H1 (cell line): ENCODE measurements around the gene TBCB. TPM values are rescaled to one million over a fixed set of nuclear protein-coding genes. Genes with fewer than 3 reads are reported as not detected.
A peak's percentile ranks its signal among the peaks of the same experiment; 100 is the strongest.

Experiments used
- CHD7 ChIP-seq: fragments of 300-600 bp; sonication (generic); IDR thresholded peaks from 2 replicates; pipeline ENCODE4 v1.7.1; 2012; ENCODE audit warnings: low read length, moderate library complexity, mild to moderate bottlenecking, inconsistent platforms; ENCODE audit not compliant: insufficient replicate concordance
- E2F6 ChIP-seq: IDR thresholded peaks from 2 replicates; pipeline ENCODE4 v1.6.1; 2012; ENCODE audit warnings: inconsistent platforms
- GTF2F1 ChIP-seq: IDR thresholded peaks from 2 replicates; pipeline ENCODE4 v1.6.1; 2012; ENCODE audit warnings: low read depth, low read length, improper control_type of control experiment, borderline replicate concordance
- JUND ChIP-seq: IDR thresholded peaks from 2 replicates; pipeline ENCODE4 v1.6.1; 2011; ENCODE audit warnings: mild to moderate bottlenecking, improper control_type of control experiment, low read length
- KDM1A ChIP-seq: fragments of 200-600, 300-600 bp; sonication (generic); IDR thresholded peaks from 2 replicates; pipeline ENCODE4 v1.7.1; 2016; ENCODE audit warnings: mild to moderate bottlenecking, low read length, borderline replicate concordance
- KDM5A ChIP-seq: fragments of 200-600 bp; IDR thresholded peaks from 2 replicates; pipeline ENCODE4 v1.7.1; 2012; ENCODE audit warnings: mild to moderate bottlenecking, low read length, inconsistent platforms, mixed read lengths
- POLR2A ChIP-seq, 2 experiments: IDR thresholded peaks; 1 replicate in 1 of 2; 2 replicates in 1 of 2; pipeline ENCODE4 v1.6.1; 2011; ENCODE audit warnings: low read depth in 2 of 2, low read length in 2 of 2, mild to moderate bottlenecking in 2 of 2; ENCODE audit errors: control extremely low read depth in 1 of 2
- SAP30 ChIP-seq: fragments of 300-600 bp; sonication (generic); IDR thresholded peaks from 2 replicates; pipeline ENCODE4 v1.7.1; 2012; ENCODE audit warnings: low read length, moderate library complexity, mild to moderate bottlenecking, inconsistent platforms; ENCODE audit not compliant: insufficient read depth, insufficient replicate concordance
- TBP ChIP-seq: IDR thresholded peaks from 2 replicates; pipeline ENCODE4 v1.6.1; 2011; ENCODE audit warnings: low read depth, low read length, improper control_type of control experiment
- YY1 ChIP-seq: IDR thresholded peaks from 2 replicates; pipeline ENCODE4 v1.6.1; 2011; ENCODE audit warnings: low read depth, mild to moderate bottlenecking, low read length
- polyA plus RNA-seq, 7 experiments: library from polyadenylated mRNA; depleted of rRNA in 3 of 7; stranded (reverse) in 5 of 7; unstranded in 2 of 7; fragments of >200 nt in 5 of 7; fragments of 200-250 nt in 2 of 7; gene quantifications; 1 replicate in 5 of 7; 2 replicates in 1 of 7; 4 replicates in 1 of 7; pipeline versions ENCODE4 v1.2.1 to v1.2.3, GENCODE V29; 2011 to 2013; ENCODE audit warnings: missing spikeins in 2 of 7, mixed read lengths in 2 of 7
- total RNA-seq: library from RNA; stranded (reverse); fragmentation: NEBNext Ultra II Directional; extraction: Animal tissue kit (Norgen Biotek cat#: 25700); gene quantifications from 2 replicates; pipeline ENCODE4 v1.2.1, GENCODE V29; 2021

Gene TBCB
- total and polyA plus RNA-seq, 2 of the 8 experiments (the other 6 are each of a cell fraction or from before 2014, with no cell fraction given) = 153 to 286 TPM

GRCh38 chr19:36114721-36115452 lies 381 bp upstream of the TBCB start, which contains the start of gene POLR2I (continued):
- no peak for TF ChIP-seq CHD7
- TF ChIP-seq SAP30 = peak; percentile 58
- peak; percentile 69; the same call in 1 of the 2 replicates for TF ChIP-seq YY1
- no peak for TF ChIP-seq KDM1A
- peak; percentile 96 for TF ChIP-seq E2F6
- 0 out of 2 replicates have a peak, but pooled peaks have one; percentile 64 for TF ChIP-seq GTF2F1
- peak in 1 of 2 experiments; percentile 70; a peak in 2 of 3 replicates for TF ChIP-seq POLR2A (IDR thresholded peaks at IDR 0.05; ENCODE audit: control extremely low read depth in 1 of 2, low read depth in 2 of 2, low read length in 2 of 2)
- TF ChIP-seq TBP = no peak; the same call in 1 of the 2 replicates
- no peak for TF ChIP-seq KDM5A
- TF ChIP-seq JUND = no peak
